SH-SY5Y (cell line): ENCODE measurements around the gene B4GALNT3.

Experiments used
- GATA2 ChIP-seq: IDR thresholded peaks from 2 replicates; pipeline ENCODE4 v1.6.1; 2011; ENCODE audit warnings: mild to moderate bottlenecking, low read depth, low read length
- GATA3 ChIP-seq: IDR thresholded peaks from 2 replicates; pipeline ENCODE4 v1.6.1; 2011; ENCODE audit warnings: low read depth, mild to moderate bottlenecking, low read length, moderate library complexity

The B4GALNT3 gene

GRCh38 chr12:585062-586061 is 125.6 kb downstream of the B4GALNT3 start:
- TF ChIP-seq GATA3 (no peak), GATA2 (no peak)

- TF ChIP-seq GATA3 (no peak), GATA2 (no peak)
Measured at GRCh38 chr12:586318-587071, 126.8 kb downstream of the B4GALNT3 start.

- no peak for TF ChIP-seq GATA2
- TF ChIP-seq GATA3 = no peak
Measured at GRCh38 chr12:587132-588023, 127.6 kb downstream of the B4GALNT3 start.

GRCh38 chr12:588024-588322 is 128.2 kb downstream of the B4GALNT3 start:
- TF ChIP-seq GATA3 = no peak
- no peak for TF ChIP-seq GATA2

- TF ChIP-seq GATA3 (no peak), GATA2 (no peak)
Measured at GRCh38 chr12:588646-589045, 128.9 kb downstream of the B4GALNT3 start.

GRCh38 chr12:590206-590750 is 130.5 kb downstream of the B4GALNT3 start:
- no peak for TF ChIP-seq GATA3
- TF ChIP-seq GATA2 = no peak

DNA sequence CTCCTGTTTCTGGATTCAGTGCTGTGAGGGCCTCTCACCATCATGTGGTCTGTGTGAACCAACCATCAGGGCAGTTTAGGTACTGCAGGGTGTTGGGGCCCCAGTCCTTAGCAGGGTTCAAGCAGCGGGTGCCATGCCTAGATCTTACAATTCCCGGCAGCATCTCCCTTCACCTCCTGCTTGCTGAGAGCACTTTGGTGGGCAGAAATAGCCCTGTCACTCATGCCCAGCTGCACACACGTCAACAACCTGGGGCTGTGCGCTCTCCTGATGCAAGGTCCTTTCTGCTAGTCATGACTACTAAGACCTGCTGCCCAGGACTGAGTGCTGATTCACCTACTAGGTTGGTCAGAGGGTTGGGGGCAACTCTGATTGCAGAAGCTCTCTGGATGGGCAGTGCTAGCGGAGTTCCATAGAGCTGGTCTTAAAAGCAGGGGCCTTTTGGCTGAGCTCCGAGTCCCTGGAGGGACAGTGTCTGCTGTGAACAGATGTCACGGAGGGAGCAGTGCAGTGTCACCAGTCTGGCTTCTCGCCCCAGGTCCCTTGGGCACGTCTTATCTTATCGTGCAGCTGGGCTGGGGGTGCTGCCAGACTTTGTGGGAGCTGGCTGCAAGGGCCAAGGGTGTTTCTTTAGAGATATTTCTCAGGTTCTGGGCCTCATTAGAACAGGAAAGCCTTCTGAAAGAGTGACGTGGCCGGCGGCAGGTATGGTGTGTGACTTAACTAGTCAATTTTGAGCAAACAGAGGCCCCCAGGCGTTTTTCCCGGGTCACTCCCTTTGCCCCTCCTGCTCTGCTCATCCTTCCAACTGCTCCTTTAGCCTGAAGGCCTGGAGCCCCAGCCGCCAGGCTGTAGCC is 131.7 kb downstream of the B4GALNT3 start:
- TF ChIP-seq GATA2 (peak; percentile 97), GATA3 (peak; percentile 76)

- no peak for TF ChIP-seq GATA2
- TF ChIP-seq GATA3 = no peak
Measured at GRCh38 chr12:592024-592505, 132.3 kb downstream of the B4GALNT3 start.

DNA sequence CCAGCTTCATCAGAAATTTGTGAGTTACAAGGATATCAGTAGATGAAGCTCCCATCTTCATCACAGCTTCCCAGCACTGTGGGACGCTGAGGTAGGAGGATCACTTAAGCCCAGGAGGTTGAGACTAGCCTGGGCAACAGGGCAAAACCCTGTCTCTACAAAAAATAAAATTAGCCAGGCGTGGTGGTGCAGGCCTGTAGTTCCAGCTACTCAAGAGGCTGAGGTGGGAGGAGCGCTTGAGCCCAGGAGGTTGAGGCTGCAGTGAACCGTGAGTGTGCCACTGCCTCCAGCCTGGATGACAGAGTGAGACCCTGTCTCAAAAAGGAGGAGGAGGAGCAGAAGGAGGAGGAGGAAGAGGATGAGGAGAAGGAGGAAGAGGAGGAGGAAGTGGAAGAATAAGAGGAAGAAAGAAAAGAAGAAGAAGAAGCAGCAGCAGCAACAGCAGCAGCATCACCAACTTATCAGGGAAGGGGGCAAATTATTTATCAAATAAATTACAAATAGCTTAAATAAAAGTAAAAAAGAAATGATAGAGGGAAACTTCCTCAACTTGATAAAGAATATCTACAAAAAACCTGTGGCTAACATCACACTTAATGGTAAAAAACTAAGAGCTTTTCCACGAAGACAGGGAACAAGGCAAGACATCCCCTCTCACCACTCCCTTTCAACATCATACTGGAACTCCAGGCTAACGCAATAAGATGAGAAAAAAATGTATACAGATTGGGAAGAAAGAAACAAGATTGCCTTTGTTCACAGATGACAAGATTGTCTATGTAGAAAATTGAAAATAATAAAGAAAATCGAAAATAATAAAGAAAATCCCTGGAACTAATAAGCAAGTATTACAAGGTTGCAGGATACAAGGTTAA is 133.9 kb downstream of the B4GALNT3 start:
- TF ChIP-seq GATA2 = no peak
- no peak for TF ChIP-seq GATA3

- TF ChIP-seq GATA2 (no peak), GATA3 (no peak)
Measured at GRCh38 chr12:597926-598568, 138.3 kb downstream of the B4GALNT3 start.

DNA sequence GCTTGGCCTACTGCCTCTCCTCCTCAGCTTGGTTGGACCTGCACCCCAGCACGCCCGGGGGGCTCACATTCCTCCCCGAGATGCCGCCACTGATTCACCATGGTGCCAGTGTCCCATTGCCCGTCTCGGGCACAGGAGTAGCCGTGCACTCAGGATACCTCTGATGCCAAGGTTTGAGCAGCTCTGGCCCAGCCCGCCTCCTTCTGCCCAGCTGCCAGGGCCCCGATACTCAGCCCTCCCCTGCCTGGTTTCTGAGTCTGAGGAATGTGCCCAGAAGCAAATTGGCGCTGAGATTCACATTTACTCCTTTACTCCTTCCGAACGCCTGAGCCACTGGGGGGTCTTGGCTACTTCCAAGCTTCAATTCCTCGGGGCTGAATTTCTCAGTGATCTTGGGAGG is 140.0 kb downstream of the B4GALNT3 start:
- no peak for TF ChIP-seq GATA3
- TF ChIP-seq GATA2 = no peak
